NCI-H2171 treated with DMSO at 0.1 percent for 48 hours (cell line): ENCODE data around the gene TULP1.
A peak's percentile ranks its signal among the peaks of the same experiment; 100 is the strongest.

Source experiments
- DNase-seq: peaks from one replicate; lab custom pipeline; 2025; lab: John Stamatoyannopoulos, UW

The TULP1 gene

GRCh38 chr6:35465646-35466045 lies 47.0 kb downstream of the TULP1 start:
- DNase-seq, result no peak

- no peak for DNase-seq
These were observed 49.4 kb downstream of the TULP1 start for GRCh38 chr6:35463292-35463691.

- no peak for DNase-seq
These were observed 51.4 kb downstream of the TULP1 start for GRCh38 chr6:35461270-35461669.

GRCh38 chr6:35457907-35458306 lies 54.8 kb downstream of the TULP1 start:
- no peak for DNase-seq

GRCh38 chr6:35454391-35455110 lies 58.1 kb downstream of the TULP1 start:
- DNase-seq, result peak; percentile 69

- DNase-seq, result peak; percentile 35
These were observed 59.5 kb downstream of the TULP1 start for GRCh38 chr6:35453236-35453635.

GRCh38 chr6:35452183-35453090 lies 60.3 kb downstream of the TULP1 start, which contains the start of gene FANCE:
Gene FANCE, plus strand, starts transcription at chr6:35452338. Its CDS starts 208 bp downstream, at chr6:35452546.
- peak; percentile 76 for DNase-seq

GRCh38 chr6:35451354-35452182 lies 61.1 kb downstream of the TULP1 start:
- DNase-seq, result no peak

- peak; percentile 83 for DNase-seq
These were observed 63.3 kb downstream of the TULP1 start for GRCh38 chr6:35449287-35449881.

- peak; percentile 77 for DNase-seq
These were observed 64.5 kb downstream of the TULP1 start for GRCh38 chr6:35448191-35448590.
